Body of pancreas (tissue), 4 donors: ENCODE data around the gene CCDC182. TPM values are rescaled to one million over a fixed set of nuclear protein-coding genes. Genes with fewer than 3 reads are reported as not detected.

Experiments used
- ATAC-seq: fragments of 150-250 bp; one replicate; pipeline ENCODE4 v1.9.1; 2016
- DNase-seq, 4 donors: peaks; one replicate each; pipeline ENCODE4 v3.0.0-alpha.2; 2019
- H3K27ac ChIP-seq, 4 donors: fragments of 200-600 bp; sonication (generic); 1 replicate in 3 of 4; 2 replicates in 1 of 4; pipeline versions ENCODE4 v1.5.1 to v1.6.1; 2016 to 2019; ENCODE audit warnings: mild to moderate bottlenecking in 1 of 4, mixed read lengths in 1 of 4, moderate library complexity in 1 of 4
- H3K27me3 ChIP-seq, 2 donors: fragments of 200-600 bp; sonication (generic); one replicate each; pipeline ENCODE4 v1.6.0; 2016; ENCODE audit warnings: mild to moderate bottlenecking in 1 of 2
- H3K36me3 ChIP-seq, 2 donors: fragments of 200-600 bp; sonication (generic); replicated peaks in 1 of 2; 2 replicates each; pipeline ENCODE4 v1.5.1; 2016; ENCODE audit warnings: low read depth in 2 of 2; ENCODE audit not compliant: insufficient read depth in 1 of 2
- H3K4me1 ChIP-seq: fragments of 200-600 bp; sonication (generic); one replicate; pipeline ENCODE4 v1.6.0; 2016
- H3K4me3 ChIP-seq, 2 donors: fragments of 200-600 bp; sonication (generic); 1 replicate in 1 of 2; 2 replicates in 1 of 2; pipeline ENCODE4 v1.5.1; 2016 to 2019
- H3K9me3 ChIP-seq, 3 donors: fragments of 200-600 bp; sonication (generic); 1 replicate in 2 of 3; 2 replicates in 1 of 3; pipeline ENCODE4 v1.5.1; 2016
- POLR2A ChIP-seq, 3 donors: fragments of 450-650 bp; IDR thresholded peaks; one replicate each; pipeline ENCODE4 v1.6.1; 2016; ENCODE audit warnings: antibody characterized with exemption in 3 of 3, mild to moderate bottlenecking in 2 of 3
- WGBS, 2 donors: methylation state at CpG; one replicate each; pipeline ENCODE4 v1.1.5; 2017; 5-methylcytosine and 5-hydroxymethylcytosine counted together
- intact Hi-C: fragments of 100-400 bp; cut with DNase I; formaldehyde crosslinking; loops from one replicate; pipeline ENCODE4 v1.15.1; 2023
- total RNA-seq, 2 donors: library from RNA; depleted of rRNA; stranded (reverse); fragments of >200 nt; gene quantifications; one replicate each; pipeline ENCODE4 v1.1.0, GENCODE V29; 2016
- TF ChIP-seq, protein P1 (sequence below), 7 experiments: fragments of 450-650 bp in 4 of 7; fragments of 200-600 bp in 3 of 7; sonication (generic) in 3 of 7; IDR thresholded peaks; one replicate each; pipeline ENCODE4 v1.5.1; 2016 to 2019; ENCODE audit warnings: antibody characterized with exemption in 7 of 7

The CCDC182 gene
- total RNA-seq, 2 donors from 2014 or later = not detected

DNA sequence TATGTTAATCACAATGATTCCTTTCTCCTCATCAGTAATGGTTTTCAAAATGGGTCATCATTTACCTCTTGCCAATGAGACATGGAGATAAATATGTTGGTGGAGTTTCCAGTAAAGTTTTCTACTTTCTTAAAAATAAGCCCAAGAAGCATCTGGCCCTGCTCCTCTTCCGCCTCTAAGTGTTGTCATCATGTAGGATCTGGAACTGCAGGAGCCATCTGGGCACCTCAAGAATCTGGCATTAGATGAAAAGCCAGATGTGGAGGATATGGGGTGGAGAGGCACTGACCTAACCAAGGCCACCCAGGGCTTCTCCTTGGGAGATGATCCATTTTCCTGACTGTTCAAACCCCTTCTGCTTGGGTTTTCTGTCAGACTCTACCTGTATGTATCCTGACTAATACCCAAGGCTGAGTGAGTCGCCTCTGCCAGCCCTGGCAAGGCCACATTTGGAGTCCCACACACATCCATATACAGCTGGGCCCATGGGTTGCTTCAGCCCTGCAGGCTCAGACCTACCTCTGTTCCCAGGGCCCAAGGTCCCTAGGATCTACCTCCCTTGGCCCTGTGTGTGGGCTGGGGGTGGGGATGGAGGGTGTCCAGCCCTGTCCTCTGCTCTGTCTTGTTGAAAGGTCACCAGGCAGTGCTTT, 24.6 kb downstream of the CCDC182 start:
- Histone ChIP-seq H3K9me3 (no peaks in the 10 kb centered on the region), H3K27me3 (no peaks in the 10 kb centered on the region), H3K27ac (no peak overlapping the region), H3K4me3 (no peak overlapping the region), H3K4me1 (no peaks in the 10 kb centered on the region), H3K36me3 (no peaks in the 10 kb centered on the region)
- DNase-seq (no peak), ATAC-seq (no peak)
- no peak for TF ChIP-seq POLR2A (IDR thresholded peaks at IDR 0.05)
- TF ChIP-seq, protein P1, sequence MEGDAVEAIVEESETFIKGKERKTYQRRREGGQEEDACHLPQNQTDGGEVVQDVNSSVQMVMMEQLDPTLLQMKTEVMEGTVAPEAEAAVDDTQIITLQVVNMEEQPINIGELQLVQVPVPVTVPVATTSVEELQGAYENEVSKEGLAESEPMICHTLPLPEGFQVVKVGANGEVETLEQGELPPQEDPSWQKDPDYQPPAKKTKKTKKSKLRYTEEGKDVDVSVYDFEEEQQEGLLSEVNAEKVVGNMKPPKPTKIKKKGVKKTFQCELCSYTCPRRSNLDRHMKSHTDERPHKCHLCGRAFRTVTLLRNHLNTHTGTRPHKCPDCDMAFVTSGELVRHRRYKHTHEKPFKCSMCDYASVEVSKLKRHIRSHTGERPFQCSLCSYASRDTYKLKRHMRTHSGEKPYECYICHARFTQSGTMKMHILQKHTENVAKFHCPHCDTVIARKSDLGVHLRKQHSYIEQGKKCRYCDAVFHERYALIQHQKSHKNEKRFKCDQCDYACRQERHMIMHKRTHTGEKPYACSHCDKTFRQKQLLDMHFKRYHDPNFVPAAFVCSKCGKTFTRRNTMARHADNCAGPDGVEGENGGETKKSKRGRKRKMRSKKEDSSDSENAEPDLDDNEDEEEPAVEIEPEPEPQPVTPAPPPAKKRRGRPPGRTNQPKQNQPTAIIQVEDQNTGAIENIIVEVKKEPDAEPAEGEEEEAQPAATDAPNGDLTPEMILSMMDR (IDR thresholded peaks at IDR 0.05) = no peak
- 53 to 87% methylated on average over 2 of the region's 2 CpGs for WGBS, 2 donors
- intact Hi-C loops = no loop called here

DNA sequence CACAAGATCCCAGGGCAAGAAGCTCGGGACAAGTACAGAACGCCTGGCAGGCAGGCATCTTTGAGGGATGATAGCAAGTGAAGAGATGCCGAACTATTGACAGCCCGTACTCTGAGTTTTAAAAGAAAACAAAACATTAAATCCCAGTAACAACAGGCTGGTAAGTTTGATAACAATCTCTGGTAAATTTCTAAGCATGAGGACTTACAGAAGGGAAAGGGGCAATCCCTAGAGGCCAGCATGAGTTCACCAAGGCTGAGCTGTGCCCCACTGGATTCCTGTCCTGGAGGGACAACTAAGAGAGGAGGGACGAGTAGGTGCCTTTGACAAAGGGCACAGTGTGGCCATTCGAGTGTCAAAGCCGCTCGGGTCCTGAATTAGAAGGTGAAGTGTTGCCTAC, 26.2 kb downstream of the CCDC182 start:
- Histone ChIP-seq H3K9me3 (no peaks in the 10 kb centered on the region), H3K27ac (no peak overlapping the region), H3K36me3 (no peaks in the 10 kb centered on the region), H3K27me3 (no peaks in the 10 kb centered on the region), H3K4me1 (no peaks in the 10 kb centered on the region), H3K4me3 (no peak overlapping the region)
- WGBS, 2 donors = 72 to 75% methylated on average over 8 of the region's 8 CpGs
- intact Hi-C loops = no loop called here
- ATAC-seq (no peak), DNase-seq (no peak)
- TF ChIP-seq, protein P1 (IDR thresholded peaks at IDR 0.05) = no peak
- no peak for TF ChIP-seq POLR2A (IDR thresholded peaks at IDR 0.05)

DNA sequence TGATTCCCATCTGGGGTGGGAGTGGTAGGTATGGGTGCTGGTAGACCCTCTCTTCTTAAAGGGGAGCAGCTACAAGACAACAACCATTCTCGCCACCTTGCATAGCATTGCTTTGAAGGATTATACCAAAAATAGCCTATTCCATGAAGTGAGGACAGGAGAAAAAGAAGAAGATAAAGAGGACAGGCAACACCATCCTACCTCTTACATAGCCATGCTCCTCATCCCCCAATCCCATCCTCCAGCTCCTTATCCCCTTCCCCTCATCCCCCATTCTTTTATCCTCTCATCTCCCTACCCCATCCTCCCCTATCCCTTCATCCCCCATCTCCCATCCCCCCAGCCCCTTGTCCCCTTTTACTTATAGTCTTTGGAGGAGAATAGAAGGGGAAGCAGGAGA, 29.1 kb downstream of the CCDC182 start:
- no peaks in the 10 kb centered on the region for H3K4me1 ChIP-seq
- H3K36me3 ChIP-seq = no peaks in the 10 kb centered on the region
- H3K4me3 ChIP-seq = no peak overlapping the region
- no peak for DNase-seq
- H3K27ac ChIP-seq = no peak overlapping the region
- no peaks in the 10 kb centered on the region for H3K27me3 ChIP-seq
- no peaks in the 10 kb centered on the region for H3K9me3 ChIP-seq
- intact Hi-C loops = no loop called here
- ATAC-seq = no peak
- TF ChIP-seq, protein P1 (IDR thresholded peaks at IDR 0.05) = no peak
- TF ChIP-seq POLR2A (IDR thresholded peaks at IDR 0.05) = no peak
- WGBS, 2 donors = 67 to 100% methylated on average over 1 of the region's 1 CpG

DNA sequence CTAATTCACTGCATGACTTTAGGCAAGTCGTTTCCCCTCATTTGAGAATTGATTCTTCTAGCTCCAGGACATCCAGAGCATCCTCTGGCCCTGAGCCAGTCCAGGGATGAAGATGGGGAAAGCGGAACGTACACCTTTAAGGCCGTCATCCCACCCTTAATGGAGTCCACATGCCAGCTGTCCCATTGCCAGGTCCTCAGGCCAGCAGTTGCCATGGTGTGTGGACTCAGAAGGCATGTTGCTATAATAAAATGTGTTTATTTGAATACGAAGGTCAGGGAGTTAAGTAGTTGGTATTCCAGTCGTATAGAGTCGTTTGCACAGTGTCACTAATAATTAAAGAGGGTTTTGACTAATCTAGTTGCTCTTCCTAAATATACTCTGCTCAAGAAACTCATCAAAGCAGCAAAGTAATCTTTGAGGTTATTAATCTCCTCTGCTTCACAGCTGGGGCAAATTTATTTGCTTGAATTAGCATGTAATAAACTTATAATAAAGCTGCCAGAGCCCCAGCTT, 30.4 kb downstream of the CCDC182 start:
- TF ChIP-seq POLR2A (IDR thresholded peaks at IDR 0.05) = no peak
- TF ChIP-seq, protein P1 (IDR thresholded peaks at IDR 0.05) = no peak
- intact Hi-C loops = no loop called here
- Histone ChIP-seq H3K4me1 (no peaks in the 10 kb centered on the region), H3K36me3 (no peaks in the 10 kb centered on the region), H3K4me3 (no peak overlapping the region), H3K27me3 (no peaks in the 10 kb centered on the region), H3K9me3 (no peaks in the 10 kb centered on the region), H3K27ac (no peak overlapping the region)
- 28 to 45% methylated on average over 7 of the region's 7 CpGs for WGBS, 2 donors
- ATAC-seq (no peak), DNase-seq (no peak)

DNA sequence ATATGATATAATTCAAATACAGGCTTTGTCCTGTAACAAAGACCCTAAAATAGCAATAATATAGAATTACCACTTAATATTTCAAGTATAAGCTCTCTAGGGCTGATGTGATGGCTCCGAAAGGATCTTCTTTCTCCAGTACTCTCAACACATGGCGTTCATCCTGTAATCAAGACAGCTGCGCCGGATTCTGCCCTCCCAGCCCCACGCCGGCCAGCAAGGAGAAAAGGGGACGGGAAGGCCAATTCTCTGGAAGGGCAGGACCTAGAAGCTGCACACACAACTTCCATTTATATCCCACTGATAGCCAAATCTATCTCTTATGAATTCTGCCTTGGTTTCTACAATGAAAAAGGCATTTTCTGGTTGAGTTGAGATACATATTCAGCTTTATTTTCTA, 32.0 kb downstream of the CCDC182 start:
- Histone ChIP-seq H3K9me3 (no peaks in the 10 kb centered on the region), H3K4me1 (no peaks in the 10 kb centered on the region), H3K4me3 (no peak overlapping the region), H3K27me3 (no peaks in the 10 kb centered on the region), H3K36me3 (no peaks in the 10 kb centered on the region), H3K27ac (no peak overlapping the region)
- intact Hi-C loops = no loop called here
- TF ChIP-seq, protein P1 (IDR thresholded peaks at IDR 0.05) = no peak
- no peak for TF ChIP-seq POLR2A (IDR thresholded peaks at IDR 0.05)
- DNase-seq (no peak), ATAC-seq (no peak)
- 74 to 80% methylated on average over 7 of the region's 7 CpGs for WGBS, 2 donors
